RWPE2 (cell line): ENCODE measurements around the gene DUSP9.

Experiments
- ATAC-seq: fragments of 200-7000 bp; cut with Tn5 transposase; 3 replicates; pipeline ENCODE4 v1.9.1; 2021; ENCODE audit warnings: low read depth
- DNase-seq: peaks from one replicate; pipeline ENCODE4 v3.0.0-alpha.2; 2020; ENCODE audit warnings: low spot score
- H3K27ac ChIP-seq: fragments of 450-650 bp; 2 replicates; pipeline ENCODE4 v1.5.1; 2017; ENCODE audit warnings: mild to moderate bottlenecking; ENCODE audit not compliant: poor library complexity, severe bottlenecking
- H3K27me3 ChIP-seq: fragments of 250-450 bp; sonication (Bioruptor Pico); 2 replicates; pipeline ENCODE4 v1.5.1; 2021; ENCODE audit warnings: mild to moderate bottlenecking, moderate library complexity; ENCODE audit not compliant: insufficient read depth, poor library complexity, severe bottlenecking
- H3K36me3 ChIP-seq: fragments of 250-450 bp; sonication (Bioruptor Pico); 2 replicates; pipeline ENCODE4 v1.5.1; 2020; ENCODE audit warnings: low read depth, mild to moderate bottlenecking, moderate library complexity
- H3K4me1 ChIP-seq: fragments of 250-450 bp; sonication (Bioruptor Pico); 2 replicates; pipeline ENCODE4 v1.5.1; 2021; ENCODE audit warnings: mild to moderate bottlenecking, moderate library complexity; ENCODE audit not compliant: insufficient read depth, poor library complexity, severe bottlenecking
- H3K4me3 ChIP-seq: fragments of 250-450 bp; sonication (Bioruptor Pico); 2 replicates; pipeline ENCODE4 v1.5.1; 2021; ENCODE audit warnings: mild to moderate bottlenecking, moderate library complexity; ENCODE audit not compliant: severe bottlenecking
- H3K9me3 ChIP-seq: fragments of 250-450 bp; sonication (Bioruptor Pico); 2 replicates; pipeline ENCODE4 v1.5.1; 2021; ENCODE audit warnings: mild to moderate bottlenecking, moderate library complexity; ENCODE audit not compliant: severe bottlenecking
- TF ChIP-seq, protein P1 (sequence below): fragments of 450-650 bp; IDR thresholded peaks from one replicate; pipeline ENCODE4 v1.5.1; 2017; ENCODE audit warnings: mild to moderate bottlenecking, moderate library complexity; ENCODE audit not compliant: poor library complexity, severe bottlenecking

Gene DUSP9

DNA sequence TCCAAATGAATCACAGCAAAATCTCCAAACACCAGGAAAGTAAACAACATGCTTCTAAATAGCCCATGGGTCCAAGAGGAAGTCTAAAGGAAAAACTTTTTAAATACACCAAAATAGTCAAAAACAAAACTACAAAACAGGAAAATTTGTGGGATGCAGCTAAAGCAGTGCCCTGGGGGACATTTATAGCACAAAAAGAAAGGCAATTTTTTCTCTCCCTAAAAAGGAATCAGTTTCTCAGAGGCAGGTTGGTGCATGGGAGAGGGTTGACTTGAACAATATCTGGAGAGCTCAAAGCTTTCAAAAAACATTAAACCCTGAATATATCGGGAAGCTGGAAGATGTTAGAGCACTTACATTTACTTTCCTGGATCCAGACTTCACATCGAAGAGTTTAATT, 15.7 kb upstream of the DUSP9 start:
- ATAC-seq = no peak
- H3K4me1 ChIP-seq = peaks cover 4% of the 10 kb centered on the region

DNA sequence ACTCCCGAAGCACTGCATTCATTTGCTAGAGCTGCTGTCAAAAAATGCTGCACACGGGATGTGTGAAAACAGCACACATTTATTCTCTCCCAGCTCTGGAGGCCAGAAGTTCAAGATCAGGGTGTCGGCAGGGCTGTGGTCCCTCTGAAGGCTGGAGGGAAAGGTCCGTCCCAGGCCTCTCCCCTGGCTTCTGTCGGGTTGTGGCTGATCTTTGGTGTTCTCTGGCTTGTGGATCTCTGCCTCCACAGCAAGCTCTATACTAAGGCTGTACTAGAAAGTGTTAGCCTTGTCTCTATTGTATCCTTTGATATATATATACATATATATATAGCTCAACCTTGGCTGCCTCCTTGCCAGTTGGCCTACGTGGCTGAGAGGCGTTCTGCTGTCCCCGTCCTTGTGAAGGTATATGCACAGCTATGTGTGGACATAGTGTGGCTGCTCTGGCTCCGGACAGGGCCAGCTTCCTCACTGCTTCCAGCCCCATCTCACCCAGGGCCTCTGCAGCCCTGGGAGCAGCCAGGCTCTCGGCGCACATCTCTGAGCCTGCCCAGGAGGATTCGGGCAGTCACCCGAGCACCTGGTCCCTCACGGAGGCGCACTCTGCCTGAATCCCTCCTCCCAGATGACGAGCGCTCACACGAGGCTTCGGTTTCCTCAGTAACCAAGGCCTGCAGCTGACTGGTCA, 15.0 kb upstream of the DUSP9 start:
- TF ChIP-seq, protein P1, sequence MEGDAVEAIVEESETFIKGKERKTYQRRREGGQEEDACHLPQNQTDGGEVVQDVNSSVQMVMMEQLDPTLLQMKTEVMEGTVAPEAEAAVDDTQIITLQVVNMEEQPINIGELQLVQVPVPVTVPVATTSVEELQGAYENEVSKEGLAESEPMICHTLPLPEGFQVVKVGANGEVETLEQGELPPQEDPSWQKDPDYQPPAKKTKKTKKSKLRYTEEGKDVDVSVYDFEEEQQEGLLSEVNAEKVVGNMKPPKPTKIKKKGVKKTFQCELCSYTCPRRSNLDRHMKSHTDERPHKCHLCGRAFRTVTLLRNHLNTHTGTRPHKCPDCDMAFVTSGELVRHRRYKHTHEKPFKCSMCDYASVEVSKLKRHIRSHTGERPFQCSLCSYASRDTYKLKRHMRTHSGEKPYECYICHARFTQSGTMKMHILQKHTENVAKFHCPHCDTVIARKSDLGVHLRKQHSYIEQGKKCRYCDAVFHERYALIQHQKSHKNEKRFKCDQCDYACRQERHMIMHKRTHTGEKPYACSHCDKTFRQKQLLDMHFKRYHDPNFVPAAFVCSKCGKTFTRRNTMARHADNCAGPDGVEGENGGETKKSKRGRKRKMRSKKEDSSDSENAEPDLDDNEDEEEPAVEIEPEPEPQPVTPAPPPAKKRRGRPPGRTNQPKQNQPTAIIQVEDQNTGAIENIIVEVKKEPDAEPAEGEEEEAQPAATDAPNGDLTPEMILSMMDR = no peak
- Histone ChIP-seq H3K4me3 (no peak overlapping the region), H3K4me1 (peaks cover 4% of the 10 kb centered on the region), H3K36me3 (no peaks in the 10 kb centered on the region), H3K27ac (no peak overlapping the region), H3K9me3 (no peaks in the 10 kb centered on the region), H3K27me3 (no peaks in the 10 kb centered on the region)
- ATAC-seq = no peak
- DNase-seq = no peak

More for the DNA sequence above, 15.7 kb upstream of the DUSP9 start:
- Histone ChIP-seq H3K27me3 (no peaks in the 10 kb centered on the region), H3K9me3 (no peaks in the 10 kb centered on the region), H3K27ac (no peak overlapping the region), H3K36me3 (no peaks in the 10 kb centered on the region), H3K4me3 (no peak overlapping the region)
- no peak for DNase-seq
- TF ChIP-seq, protein P1 = no peak

DNA sequence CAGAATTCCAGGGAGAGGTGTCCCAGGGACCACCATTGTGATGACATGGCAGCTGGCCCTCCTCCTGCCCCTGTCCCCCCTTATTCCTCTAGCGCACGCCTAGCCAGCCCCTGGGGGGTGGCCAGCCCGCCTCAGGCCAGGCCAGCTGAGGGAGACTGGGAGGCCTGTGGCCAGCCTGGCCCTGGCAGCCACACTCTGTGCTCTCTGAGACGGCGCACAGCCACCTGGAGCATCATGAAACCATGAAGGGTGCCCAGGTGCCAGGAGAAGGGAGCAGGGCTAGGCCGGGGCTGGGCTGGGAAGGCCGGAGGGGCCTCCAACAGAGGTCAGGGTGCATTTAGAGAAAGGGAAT, 14.4 kb upstream of the DUSP9 start:
- Histone ChIP-seq H3K36me3 (no peaks in the 10 kb centered on the region), H3K4me1 (peaks cover 3% of the 10 kb centered on the region), H3K27ac (no peak overlapping the region), H3K27me3 (no peaks in the 10 kb centered on the region), H3K4me3 (no peak overlapping the region), H3K9me3 (no peaks in the 10 kb centered on the region)
- ATAC-seq (no peak), DNase-seq (no peak)
- TF ChIP-seq, protein P1 = no peak

DNA sequence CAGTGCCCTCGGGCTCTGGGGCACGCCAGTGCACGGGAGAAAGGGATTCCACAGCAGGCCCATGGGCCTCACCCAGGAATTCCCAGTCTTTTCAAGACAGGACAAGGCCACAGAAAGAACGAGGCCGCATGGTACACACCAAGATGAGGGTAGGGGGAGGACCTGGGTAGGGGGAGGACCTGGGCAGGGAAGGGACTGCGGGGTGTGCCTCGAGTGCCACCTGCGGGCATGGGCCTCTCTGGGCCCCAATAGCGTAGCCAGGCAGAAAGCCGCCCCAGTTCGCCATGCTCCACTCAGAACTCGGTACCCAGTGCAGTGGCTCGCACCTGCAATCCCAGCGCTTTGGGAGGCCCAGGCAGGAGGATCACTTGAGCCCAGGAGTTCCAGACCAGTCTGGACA, 14.0 kb upstream of the DUSP9 start:
- Histone ChIP-seq H3K4me1 (no peaks in the 10 kb centered on the region), H3K27ac (no peak overlapping the region), H3K4me3 (no peak overlapping the region), H3K27me3 (no peaks in the 10 kb centered on the region), H3K36me3 (no peaks in the 10 kb centered on the region), H3K9me3 (no peaks in the 10 kb centered on the region)
- ATAC-seq (no peak), DNase-seq (no peak)
- TF ChIP-seq, protein P1 = no peak

DNA sequence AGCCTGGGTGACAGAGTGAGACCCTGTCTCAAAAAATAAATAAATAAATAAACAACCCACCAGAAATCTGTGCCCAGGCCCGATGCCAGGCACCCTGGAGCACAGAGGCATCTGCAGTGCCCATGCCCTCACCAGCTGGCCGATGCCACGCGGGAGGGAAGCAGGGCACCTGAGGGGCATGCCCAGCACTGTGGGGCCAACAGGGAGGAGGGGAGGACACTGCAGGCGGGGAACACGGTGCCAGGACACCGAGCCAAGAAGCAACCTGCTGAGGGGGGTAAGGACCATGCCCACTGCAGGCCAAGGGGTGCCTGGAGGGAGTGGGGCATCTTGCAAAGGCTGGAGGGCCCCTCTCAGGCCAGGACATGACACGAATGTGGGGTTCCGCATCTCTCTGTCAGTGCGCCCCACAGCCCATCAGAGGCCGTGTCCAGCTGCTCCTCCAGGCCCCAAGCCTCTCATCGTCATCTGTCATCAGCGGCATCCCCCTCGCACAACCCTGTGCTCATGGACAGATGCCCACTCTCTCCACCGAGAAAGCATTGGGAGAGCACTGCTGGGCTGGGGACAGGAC, 13.3 kb upstream of the DUSP9 start:
- H3K27ac ChIP-seq = no peak overlapping the region
- no peaks in the 10 kb centered on the region for H3K36me3 ChIP-seq
- H3K27me3 ChIP-seq = no peaks in the 10 kb centered on the region
- H3K4me1 ChIP-seq = no peaks in the 10 kb centered on the region
- ATAC-seq (no peak), DNase-seq (no peak)
- no peaks in the 10 kb centered on the region for H3K9me3 ChIP-seq
- no peak overlapping the region for H3K4me3 ChIP-seq
- TF ChIP-seq, protein P1 = no peak
